H9 (cell line): ENCODE results near the gene AKAP5. TPM values are rescaled to one million over a fixed set of nuclear protein-coding genes. Genes with fewer than 3 reads are reported as not detected.

ENCODE experiments used
- DNase-seq: peaks from one replicate; pipeline ENCODE4 v3.0.0-alpha.2; 2017
- H2AFZ ChIP-seq: one replicate; pipeline ENCODE4 v1.6.1; 2013; ENCODE audit warnings: mild to moderate bottlenecking, low read length, control low read depth, moderate library complexity
- H2AK5ac ChIP-seq: 2 replicates; pipeline ENCODE4 v1.6.1; 2013; ENCODE audit warnings: low read length, control low read depth, mixed read lengths; ENCODE audit not compliant: insufficient read length
- H2BK120ac ChIP-seq: one replicate; pipeline ENCODE4 v1.6.1; 2013; ENCODE audit warnings: low read depth, mild to moderate bottlenecking, low read length, control low read depth, inconsistent platforms; ENCODE audit not compliant: poor library complexity, severe bottlenecking
- H2BK12ac ChIP-seq: 2 replicates; pipeline ENCODE4 v1.6.1; 2013; ENCODE audit warnings: low read length, control low read depth, mixed read lengths, low read depth; ENCODE audit not compliant: insufficient read length
- H2BK15ac ChIP-seq: 2 replicates; pipeline ENCODE4 v1.6.1; 2013; ENCODE audit warnings: low read depth, low read length, control low read depth
- H2BK20ac ChIP-seq: one replicate; pipeline ENCODE4 v1.6.1; 2013; ENCODE audit warnings: low read depth, mild to moderate bottlenecking, low read length, control low read depth, inconsistent platforms; ENCODE audit not compliant: poor library complexity, severe bottlenecking
- H2BK5ac ChIP-seq: 2 replicates; pipeline ENCODE4 v1.6.1; 2013; ENCODE audit warnings: low read length, control low read depth, mixed read lengths; ENCODE audit not compliant: insufficient read length
- H3K14ac ChIP-seq: 2 replicates; pipeline ENCODE4 v1.6.1; 2013; ENCODE audit warnings: low read length, control low read depth; ENCODE audit not compliant: insufficient read depth
- H3K18ac ChIP-seq: 2 replicates; pipeline ENCODE4 v1.6.1; 2013; ENCODE audit warnings: low read depth, mild to moderate bottlenecking, mixed read lengths, low read length, control low read depth; ENCODE audit not compliant: insufficient read length
- H3K23ac ChIP-seq: 2 replicates; pipeline ENCODE4 v1.6.1; 2013; ENCODE audit warnings: low read length, control low read depth, mixed read lengths, low read depth; ENCODE audit not compliant: insufficient read length
- H3K23me2 ChIP-seq: 2 replicates; pipeline ENCODE4 v1.6.1; 2013; ENCODE audit warnings: low read depth, mild to moderate bottlenecking, mixed read lengths, low read length, control low read depth; ENCODE audit not compliant: insufficient read length, poor library complexity, severe bottlenecking
- H3K27ac ChIP-seq: 2 replicates; pipeline ENCODE4 v1.5.1; 2013; ENCODE audit warnings: low read length, control low read depth, mixed read lengths, low read depth; ENCODE audit not compliant: insufficient read length
- H3K27me3 ChIP-seq: 2 replicates; pipeline ENCODE4 v1.6.1; 2013; ENCODE audit warnings: low read length, control low read depth, inconsistent platforms; ENCODE audit not compliant: insufficient read depth
- H3K4ac ChIP-seq: 2 replicates; pipeline ENCODE4 v1.6.1; 2013; ENCODE audit warnings: low read depth, mild to moderate bottlenecking, control low read depth, inconsistent platforms, low read length, moderate library complexity
- H3K4me1 ChIP-seq: 2 replicates; pipeline ENCODE4 v1.6.1; 2013; ENCODE audit warnings: low read length, control low read depth, inconsistent platforms; ENCODE audit not compliant: insufficient read depth
- H3K4me2 ChIP-seq: 2 replicates; pipeline ENCODE4 v1.6.1; 2013; ENCODE audit warnings: low read length, control low read depth, mixed read lengths; ENCODE audit not compliant: insufficient read length, insufficient read depth
- H3K56ac ChIP-seq: 2 replicates; pipeline ENCODE4 v1.6.1; 2013; ENCODE audit warnings: low read depth, mild to moderate bottlenecking, mixed read lengths, low read length, control low read depth; ENCODE audit not compliant: insufficient read length
- H3K79me1 ChIP-seq: 2 replicates; pipeline ENCODE4 v1.6.1; 2013; ENCODE audit warnings: low read depth, mild to moderate bottlenecking, moderate library complexity, low read length, control low read depth, inconsistent platforms; ENCODE audit not compliant: insufficient read depth, poor library complexity, severe bottlenecking
- H3K79me2 ChIP-seq: 2 replicates; pipeline ENCODE4 v1.6.1; 2013; ENCODE audit warnings: low read length, control low read depth, inconsistent platforms; ENCODE audit not compliant: insufficient read depth
- H3K9ac ChIP-seq: 2 replicates; pipeline ENCODE4 v1.6.1; 2013; ENCODE audit warnings: low read length, control low read depth, mixed read lengths; ENCODE audit not compliant: insufficient read length; ENCODE audit errors: extremely low read depth
- H3K9me3 ChIP-seq: one replicate; pipeline ENCODE4 v1.6.1; 2013; ENCODE audit warnings: low read depth, low read length, inconsistent platforms; ENCODE audit not compliant: control insufficient read depth
- H3T11ph ChIP-seq: one replicate; pipeline ENCODE4 v1.6.1; 2013; ENCODE audit warnings: mild to moderate bottlenecking, low read length, control low read depth, inconsistent platforms
- H4K20me1 ChIP-seq: one replicate; pipeline ENCODE4 v1.6.1; 2013; ENCODE audit not compliant: control insufficient read depth, insufficient read length, insufficient read depth
- H4K5ac ChIP-seq: 2 replicates; pipeline ENCODE4 v1.6.1; 2013; ENCODE audit warnings: low read depth, mild to moderate bottlenecking, mixed read lengths, low read length, control low read depth; ENCODE audit not compliant: insufficient read length
- H4K8ac ChIP-seq: replicated peaks from 2 replicates; pipeline ENCODE4 v1.6.1; 2013; ENCODE audit warnings: low read length, control low read depth, mixed read lengths, low read depth; ENCODE audit not compliant: insufficient read length
- H4K91ac ChIP-seq: 2 replicates; pipeline ENCODE4 v1.6.1; 2013; ENCODE audit warnings: low read depth, mild to moderate bottlenecking, moderate library complexity, mixed read lengths, low read length, control low read depth; ENCODE audit not compliant: insufficient read length
- H3K27ac Mint-ChIP-seq, 3 experiments: 2 replicates in 2 of 3; 3 replicates in 1 of 3; pipeline ENCODE4 v1.8.0; 2020 to 2021; ENCODE audit warnings: mixed read lengths in 3 of 3, mild to moderate bottlenecking in 1 of 3, moderate library complexity in 1 of 3
- H3K27me3 Mint-ChIP-seq: 2 replicates; pipeline ENCODE4 v1.8.0; 2021; ENCODE audit warnings: low read depth, mild to moderate bottlenecking, moderate library complexity, mixed read lengths
- H3K36me3 Mint-ChIP-seq, 3 experiments: 2 replicates in 2 of 3; 3 replicates in 1 of 3; pipeline ENCODE4 v1.8.0; 2020 to 2021; ENCODE audit warnings: low read depth in 3 of 3, mixed read lengths in 3 of 3; ENCODE audit not compliant: insufficient read depth in 1 of 3
- H3K4me1 Mint-ChIP-seq, 2 experiments: 2 replicates each; pipeline ENCODE4 v1.8.0; 2020; ENCODE audit warnings: mixed read lengths in 2 of 2
- H3K4me3 Mint-ChIP-seq, 2 experiments: 2 replicates in 1 of 2; 3 replicates in 1 of 2; pipeline ENCODE4 v1.8.0; 2020 to 2021; ENCODE audit warnings: mild to moderate bottlenecking in 2 of 2, mixed read lengths in 2 of 2, moderate library complexity in 1 of 2
- H3K9me3 Mint-ChIP-seq, 2 experiments: 2 replicates in 1 of 2; 3 replicates in 1 of 2; pipeline ENCODE4 v1.8.0; 2020; ENCODE audit warnings: mild to moderate bottlenecking in 2 of 2, mixed read lengths in 2 of 2, moderate library complexity in 1 of 2
- CTCF ChIP-seq: fragments of 200-600 bp; sonication (generic); conservative IDR thresholded peaks from 3 replicates; pipeline ENCODE4 v1.8.0; 2021; ENCODE audit warnings: antibody characterized with exemption, mild to moderate bottlenecking
- WGBS: extraction: QIAGEN DNeasy Blood & Tissue Kit; methylation state at CpG from one replicate; pipeline ENCODE4 v1.1.7; 2013; ENCODE audit warnings: missing lambda C conversion rate, low lambda C conversion rate, mixed read lengths; ENCODE audit not compliant: insufficient read length; ENCODE audit errors: extremely low coverage; 5-methylcytosine and 5-hydroxymethylcytosine counted together
- total RNA-seq: library from RNA; stranded (reverse); gene quantifications from 2 replicates; pipeline ENCODE4 v1.2.1, GENCODE V29; 2021

The AKAP5 gene
- total RNA-seq, 1 experiment from 2014 or later: 2.5 TPM

- no CpG with 5 or more reads among the region's 2 CpGs for WGBS
- H3K4me1 Mint-ChIP-seq: no peaks in the 10 kb centered on the region
- Histone ChIP-seq H2BK12ac (no peak overlapping the region), H4K8ac (no peak overlapping the region), H3K79me1 (no peaks in the 10 kb centered on the region), H3K23me2 (no peaks in the 10 kb centered on the region), H3K9me3 (no peaks in the 10 kb centered on the region), H3K14ac (no peak overlapping the region), H2AFZ (no peak overlapping the region), H2AK5ac (no peak overlapping the region), H3K9ac (no peak overlapping the region), H3K27ac (no peak overlapping the region), H2BK15ac (no peak overlapping the region), H3K27me3 (no peaks in the 10 kb centered on the region), H2BK120ac (no peak overlapping the region), H3K4me2 (no peak overlapping the region), H3K56ac (no peak overlapping the region), H4K5ac (no peak overlapping the region), H2BK5ac (no peak overlapping the region), H3K79me2 (no peaks in the 10 kb centered on the region), H4K91ac (no peak overlapping the region), H2BK20ac (no peak overlapping the region), H3K4ac (no peak overlapping the region), H3K23ac (no peak overlapping the region), H3K18ac (no peak overlapping the region), H3T11ph (no peak overlapping the region), H3K4me1 (no peaks in the 10 kb centered on the region), H4K20me1 (no peaks in the 10 kb centered on the region)
- H3K36me3 Mint-ChIP-seq: peaks cover 28 to 80% (median 49%) of the 10 kb centered on the region in 3 experiments; a peak in 6 of 7 replicates
- H3K27ac Mint-ChIP-seq: no peak overlapping the region
- H3K9me3 Mint-ChIP-seq: no peaks in the 10 kb centered on the region
- no peak overlapping the region for H3K4me3 Mint-ChIP-seq
- no peaks in the 10 kb centered on the region for H3K27me3 Mint-ChIP-seq
- TF ChIP-seq CTCF: no peak
- no peak for DNase-seq
Observed at GRCh38 chr14:64450255-64450654, 15.0 kb upstream of the AKAP5 start.
